ENCODE data around the gene GMPPA.
A peak's percentile ranks its signal among the peaks of the same experiment; 100 is the strongest.

GMPPA gene

DNA sequence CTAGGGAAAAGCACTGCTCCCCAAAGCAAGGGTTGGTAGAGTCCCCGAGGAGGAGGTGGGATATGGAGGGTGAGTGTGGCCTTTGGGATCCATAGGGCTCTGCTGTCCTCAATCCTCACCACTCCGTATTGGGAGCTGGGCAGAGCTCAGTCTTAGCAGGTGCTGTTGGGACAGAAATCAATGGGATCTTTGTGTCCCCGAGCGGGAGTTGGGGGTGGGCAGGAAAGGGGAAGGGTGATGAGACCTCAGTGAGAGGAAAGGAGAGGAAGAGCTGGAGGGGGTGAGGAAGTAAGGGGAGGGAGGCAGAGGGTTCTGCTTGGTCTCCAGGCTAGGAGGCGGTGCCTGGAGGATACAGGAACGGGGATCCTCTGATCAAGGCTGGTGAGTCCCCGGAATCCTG is 18.2 kb downstream of the GMPPA start:
- no peak overlapping the region for H3K4me3 ChIP-seq (ENCODE audit: low read depth, low read length)
- TF ChIP-seq, protein P1, sequence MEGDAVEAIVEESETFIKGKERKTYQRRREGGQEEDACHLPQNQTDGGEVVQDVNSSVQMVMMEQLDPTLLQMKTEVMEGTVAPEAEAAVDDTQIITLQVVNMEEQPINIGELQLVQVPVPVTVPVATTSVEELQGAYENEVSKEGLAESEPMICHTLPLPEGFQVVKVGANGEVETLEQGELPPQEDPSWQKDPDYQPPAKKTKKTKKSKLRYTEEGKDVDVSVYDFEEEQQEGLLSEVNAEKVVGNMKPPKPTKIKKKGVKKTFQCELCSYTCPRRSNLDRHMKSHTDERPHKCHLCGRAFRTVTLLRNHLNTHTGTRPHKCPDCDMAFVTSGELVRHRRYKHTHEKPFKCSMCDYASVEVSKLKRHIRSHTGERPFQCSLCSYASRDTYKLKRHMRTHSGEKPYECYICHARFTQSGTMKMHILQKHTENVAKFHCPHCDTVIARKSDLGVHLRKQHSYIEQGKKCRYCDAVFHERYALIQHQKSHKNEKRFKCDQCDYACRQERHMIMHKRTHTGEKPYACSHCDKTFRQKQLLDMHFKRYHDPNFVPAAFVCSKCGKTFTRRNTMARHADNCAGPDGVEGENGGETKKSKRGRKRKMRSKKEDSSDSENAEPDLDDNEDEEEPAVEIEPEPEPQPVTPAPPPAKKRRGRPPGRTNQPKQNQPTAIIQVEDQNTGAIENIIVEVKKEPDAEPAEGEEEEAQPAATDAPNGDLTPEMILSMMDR (IDR thresholded peaks at IDR 0.05; ENCODE audit: low read depth, low read length) = no peak
- TF ChIP-seq MYC (IDR thresholded peaks at IDR 0.05; ENCODE audit: low read depth, low read length) (no peak), POLR2A (IDR thresholded peaks at IDR 0.05; ENCODE audit: extremely low read depth, insufficient read length) (no peak)
- TF ChIP-seq, protein P2, sequence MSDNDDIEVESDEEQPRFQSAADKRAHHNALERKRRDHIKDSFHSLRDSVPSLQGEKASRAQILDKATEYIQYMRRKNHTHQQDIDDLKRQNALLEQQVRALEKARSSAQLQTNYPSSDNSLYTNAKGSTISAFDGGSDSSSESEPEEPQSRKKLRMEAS (IDR thresholded peaks at IDR 0.05; ENCODE audit: low read depth, low read length) = no peak
- DNase-seq (ENCODE audit: low read depth) = no peak

DNA sequence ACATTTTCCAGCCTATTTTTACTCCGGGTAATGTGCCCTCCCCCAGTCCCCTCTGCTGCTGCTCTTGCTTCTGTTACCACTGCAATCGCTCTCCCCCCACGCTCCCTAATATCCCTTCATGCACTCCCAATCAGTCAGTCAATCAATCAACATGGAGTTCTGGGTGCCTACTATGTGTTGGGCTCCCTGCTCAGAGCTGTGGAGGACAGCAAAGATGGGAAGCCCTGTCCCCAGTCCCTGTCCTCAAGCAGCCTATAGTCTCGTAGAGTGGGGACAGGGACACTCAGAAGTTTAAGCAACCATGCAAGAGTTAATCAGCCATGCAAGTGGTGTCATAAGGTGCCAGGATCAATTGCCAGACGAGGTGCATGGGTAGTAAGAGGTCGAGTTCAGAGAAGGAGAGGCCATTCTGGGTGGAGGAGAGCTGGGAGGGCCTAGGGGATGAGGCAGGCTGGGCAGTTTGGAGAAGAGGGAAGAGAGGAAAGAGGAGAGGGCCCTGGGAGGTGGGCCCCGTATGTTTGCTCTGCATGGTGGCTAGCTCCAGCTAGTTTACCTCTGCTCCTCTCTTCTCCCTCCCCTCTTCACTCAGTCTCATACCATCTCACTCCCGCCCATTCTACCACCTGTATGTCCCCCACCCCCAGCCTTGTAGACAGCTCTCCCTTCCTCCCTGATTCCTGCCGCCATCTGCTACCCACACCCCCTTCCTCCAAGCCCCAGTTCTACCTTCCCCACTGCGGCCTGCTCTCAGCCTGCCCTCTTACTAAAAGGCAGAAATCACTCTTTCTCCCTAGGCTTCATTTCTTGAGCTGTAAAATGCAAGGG is 19.5 kb downstream of the GMPPA start:
- H3K4me3 ChIP-seq (ENCODE audit: low read depth, low read length) = no peak overlapping the region
- DNase-seq (ENCODE audit: low read depth) = no peak
- TF ChIP-seq, protein P2 (IDR thresholded peaks at IDR 0.05; ENCODE audit: low read depth, low read length) = no peak
- TF ChIP-seq POLR2A (IDR thresholded peaks at IDR 0.05; ENCODE audit: extremely low read depth, insufficient read length) = no peak
- no peak for TF ChIP-seq MYC (IDR thresholded peaks at IDR 0.05; ENCODE audit: low read depth, low read length)
- TF ChIP-seq, protein P1 (IDR thresholded peaks at IDR 0.05; ENCODE audit: low read depth, low read length) = no peak

DNA sequence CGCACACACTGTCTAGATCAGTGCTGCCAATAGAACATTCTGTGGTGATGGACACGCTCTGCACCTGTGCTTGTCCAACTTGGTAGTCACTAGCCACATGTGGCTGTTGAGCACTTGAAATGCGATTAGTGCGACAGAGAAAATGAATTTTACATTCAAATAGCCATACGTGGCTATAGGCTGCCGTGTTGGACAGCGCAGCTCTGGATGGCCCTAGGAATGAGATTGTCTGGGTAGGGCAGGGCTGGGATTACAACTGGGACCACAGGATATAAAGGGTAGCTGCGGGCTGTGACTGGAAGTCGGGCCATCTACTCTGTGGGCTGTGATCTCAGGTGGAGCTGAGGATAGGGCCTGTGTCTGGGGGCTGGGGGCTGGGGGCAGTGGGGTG is 20.8 kb downstream of the GMPPA start:
- H3K4me3 ChIP-seq (ENCODE audit: low read depth, low read length) = no peak overlapping the region
- TF ChIP-seq, protein P2 (IDR thresholded peaks at IDR 0.05; ENCODE audit: low read depth, low read length) = no peak
- DNase-seq (ENCODE audit: low read depth) = no peak

DNA sequence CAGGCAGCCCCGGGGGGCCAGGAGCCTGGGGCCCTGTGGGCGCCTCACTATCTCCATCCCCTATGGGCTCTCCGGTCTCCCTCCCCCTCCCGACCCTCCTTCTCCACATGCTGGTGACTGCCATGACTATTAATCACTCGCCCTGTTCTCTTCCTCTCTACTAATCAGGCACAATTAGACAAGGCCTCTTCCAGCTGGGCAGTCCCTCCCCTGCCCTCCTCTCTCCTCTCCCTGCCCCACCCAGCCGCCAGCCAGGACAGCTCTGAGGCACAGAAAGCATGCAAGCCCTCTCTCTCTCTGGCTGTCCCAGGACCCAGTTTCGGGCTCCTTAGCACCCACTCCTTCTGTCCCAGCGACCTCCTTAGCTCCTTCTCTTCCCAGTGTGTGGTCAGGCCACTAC is 21.4 kb downstream of the GMPPA start:
- no peak for DNase-seq (ENCODE audit: low read depth)
- H3K4me3 ChIP-seq (ENCODE audit: low read depth, low read length) = no peak overlapping the region
- TF ChIP-seq, protein P2 (IDR thresholded peaks at IDR 0.05; ENCODE audit: low read depth, low read length) = no peak
- TF ChIP-seq MYC (IDR thresholded peaks at IDR 0.05; ENCODE audit: low read depth, low read length) (no peak), POLR2A (IDR thresholded peaks at IDR 0.05; ENCODE audit: extremely low read depth, insufficient read length) (no peak)
- TF ChIP-seq, protein P1 (IDR thresholded peaks at IDR 0.05; ENCODE audit: low read depth, low read length) = no peak

DNA sequence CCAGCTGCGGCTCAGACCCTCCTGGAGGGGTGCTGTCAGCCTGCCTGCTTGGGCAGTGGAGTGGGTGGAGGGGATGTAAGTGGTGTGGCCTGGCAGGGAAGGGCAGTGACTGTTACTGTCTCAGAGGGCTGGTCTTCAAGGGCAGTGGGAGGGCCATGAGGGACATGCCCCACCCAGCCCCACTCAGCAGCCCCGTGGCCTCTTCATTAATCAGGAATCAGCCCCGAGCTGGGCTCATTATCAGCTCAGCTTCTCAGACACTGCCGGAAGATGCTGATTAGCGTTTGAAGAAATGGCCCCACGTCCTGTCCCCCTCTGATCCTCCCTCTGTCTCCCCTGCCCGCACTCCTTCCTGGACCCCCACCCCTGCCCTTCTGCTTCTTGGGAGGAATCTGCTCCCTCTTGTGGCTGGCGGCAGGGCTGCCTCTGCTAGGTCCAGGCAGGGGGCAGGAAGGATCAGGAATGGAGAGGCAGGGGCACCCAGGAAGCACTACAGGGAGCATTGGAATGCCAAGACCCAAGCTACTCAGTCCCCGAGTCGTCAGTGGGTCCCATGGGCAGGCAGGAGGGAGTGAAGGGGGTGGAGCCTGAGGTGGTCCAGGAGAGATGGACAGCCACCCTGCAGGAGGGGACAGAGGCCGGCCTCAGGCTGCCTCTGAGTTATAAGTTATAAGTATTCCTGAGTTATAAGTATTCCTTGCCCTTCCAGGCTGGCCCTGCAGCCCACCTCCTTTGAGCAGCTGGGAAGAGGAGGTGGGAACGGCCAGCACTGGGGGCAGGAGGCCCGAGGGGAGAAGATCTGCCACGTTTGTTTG is 22.6 kb downstream of the GMPPA start:
- peak; percentile 55 for DNase-seq (ENCODE audit: low read depth)
- TF ChIP-seq POLR2A (IDR thresholded peaks at IDR 0.05; ENCODE audit: extremely low read depth, insufficient read length) = no peak
- TF ChIP-seq, protein P1 (IDR thresholded peaks at IDR 0.05; ENCODE audit: low read depth, low read length) = peak; percentile 76
- TF ChIP-seq MYC (IDR thresholded peaks at IDR 0.05; ENCODE audit: low read depth, low read length) = no peak
- TF ChIP-seq, protein P2 (IDR thresholded peaks at IDR 0.05; ENCODE audit: low read depth, low read length) = 0 out of 2 replicates have a peak, but pooled peaks have one; percentile 12
- no peak overlapping the region for H3K4me3 ChIP-seq (ENCODE audit: low read depth, low read length)
